GM21423 (cell line): ENCODE results near the gene ARMCX1.
A peak's percentile ranks its signal among the peaks of the same experiment; 100 is the strongest.
"Not testable (repeated sequence)": the region's sequence is repeated elsewhere in the genome, so short reads cannot be mapped to it uniquely, and the experiment has no call there.

ENCODE experiments used
- ATAC-seq: cut with Tn5 transposase; IDR thresholded peaks from one replicate; pipeline ENCODE4 v1.9.1; 2021; ENCODE audit warnings: mild to moderate bottlenecking, moderate library complexity; ENCODE audit not compliant: unreplicated experiment

The ARMCX1 gene

GRCh38 chrX:101550362-101550750, at the start of gene ARMCX1:
Gene ARMCX1, plus strand, starts transcription at chrX:101550547. Its CDS starts 2,384 bp downstream, at chrX:101552931.
- ATAC-seq, result no peak

GRCh38 chrX:101502929-101503328, 47.4 kb upstream of the ARMCX1 start:
- ATAC-seq, result not testable (repeated sequence)

- ATAC-seq, result no peak
These were observed 43.0 kb upstream of the ARMCX1 start for GRCh38 chrX:101507372-101507771.

GRCh38 chrX:101507986-101508385, 42.4 kb upstream of the ARMCX1 start:
- no peak for ATAC-seq

- ATAC-seq, result no peak
These were observed 19.4 kb upstream of the ARMCX1 start for GRCh38 chrX:101530944-101531343.

GRCh38 chrX:101539116-101539515, 11.2 kb upstream of the ARMCX1 start:
- no peak for ATAC-seq

- no peak for ATAC-seq
These were observed 518 bp downstream of the ARMCX1 start for GRCh38 chrX:101550751-101551379.

GRCh38 chrX:101551380-101551767, 1.0 kb downstream of the ARMCX1 start:
- no peak for ATAC-seq

- no peak for ATAC-seq
These were observed 2.4 kb downstream of the ARMCX1 start for GRCh38 chrX:101552714-101553113.

GRCh38 chrX:101564651-101565050, 14.3 kb downstream of the ARMCX1 start:
- ATAC-seq, result no peak

GRCh38 chrX:101595739-101596419, 45.5 kb downstream of the ARMCX1 start:
- ATAC-seq, result peak; percentile 99

GRCh38 chrX:101599592-101599991, 49.2 kb downstream of the ARMCX1 start:
- not testable (repeated sequence) for ATAC-seq

GRCh38 chrX:101602077-101602476, 51.7 kb downstream of the ARMCX1 start:
- ATAC-seq, result no peak
